Endothelial cell of umbilical vein (primary cell): ENCODE measurements around the gene CCDC86.

Source experiments
- EZH2 ChIP-seq: IDR thresholded peaks from 2 replicates; pipeline ENCODE4 v1.6.1; 2012; ENCODE audit warnings: borderline replicate concordance, low read depth, mild to moderate bottlenecking, moderate library complexity, low read length, inconsistent platforms; ENCODE audit not compliant: severe bottlenecking
- FOS ChIP-seq: IDR thresholded peaks from 2 replicates; pipeline ENCODE4 v1.6.1; 2011; ENCODE audit warnings: mild to moderate bottlenecking, low read length, moderate library complexity, borderline replicate concordance; ENCODE audit not compliant: insufficient read depth
- GATA2 ChIP-seq: IDR thresholded peaks from 2 replicates; pipeline ENCODE4 v1.7.0; 2011; ENCODE audit warnings: low read depth, mild to moderate bottlenecking, moderate library complexity, mixed read lengths, low read length; ENCODE audit not compliant: insufficient read length, insufficient read depth
- JUN ChIP-seq: IDR thresholded peaks from 2 replicates; pipeline ENCODE4 v1.6.1; 2011; ENCODE audit warnings: borderline replicate concordance, low read depth; ENCODE audit not compliant: insufficient read length, insufficient read depth
- MYC ChIP-seq: IDR thresholded peaks from one replicate; pipeline ENCODE4 v1.6.1; 2011; ENCODE audit warnings: mild to moderate bottlenecking, low read depth, low read length
- POLR2A ChIP-seq: IDR thresholded peaks from 2 replicates; pipeline ENCODE4 v1.6.1; 2012; ENCODE audit warnings: low read depth, mild to moderate bottlenecking, control low read depth, low read length
- POLR2AphosphoS5 ChIP-seq: IDR thresholded peaks from 2 replicates; pipeline ENCODE4 v1.6.1; 2012; ENCODE audit warnings: low read depth, mild to moderate bottlenecking, control low read depth, low read length, moderate library complexity; ENCODE audit not compliant: insufficient read depth
- TF ChIP-seq, protein P1 (sequence below), 2 donors: IDR thresholded peaks; 1 replicate in 1 of 2; 2 replicates in 1 of 2; pipeline ENCODE4 v1.5.1; 2011; ENCODE audit warnings: low read length in 2 of 2, mild to moderate bottlenecking in 2 of 2, moderate library complexity in 2 of 2, control low read depth in 1 of 2, inconsistent platforms in 1 of 2, low read depth in 1 of 2; ENCODE audit not compliant: insufficient read depth in 1 of 2; ENCODE audit errors: extremely low read depth in 1 of 2
- TF ChIP-seq, protein P2 (sequence below): IDR thresholded peaks from 2 replicates; pipeline ENCODE4 v1.6.1; 2011; ENCODE audit not compliant: insufficient read depth, insufficient read length

DNA sequence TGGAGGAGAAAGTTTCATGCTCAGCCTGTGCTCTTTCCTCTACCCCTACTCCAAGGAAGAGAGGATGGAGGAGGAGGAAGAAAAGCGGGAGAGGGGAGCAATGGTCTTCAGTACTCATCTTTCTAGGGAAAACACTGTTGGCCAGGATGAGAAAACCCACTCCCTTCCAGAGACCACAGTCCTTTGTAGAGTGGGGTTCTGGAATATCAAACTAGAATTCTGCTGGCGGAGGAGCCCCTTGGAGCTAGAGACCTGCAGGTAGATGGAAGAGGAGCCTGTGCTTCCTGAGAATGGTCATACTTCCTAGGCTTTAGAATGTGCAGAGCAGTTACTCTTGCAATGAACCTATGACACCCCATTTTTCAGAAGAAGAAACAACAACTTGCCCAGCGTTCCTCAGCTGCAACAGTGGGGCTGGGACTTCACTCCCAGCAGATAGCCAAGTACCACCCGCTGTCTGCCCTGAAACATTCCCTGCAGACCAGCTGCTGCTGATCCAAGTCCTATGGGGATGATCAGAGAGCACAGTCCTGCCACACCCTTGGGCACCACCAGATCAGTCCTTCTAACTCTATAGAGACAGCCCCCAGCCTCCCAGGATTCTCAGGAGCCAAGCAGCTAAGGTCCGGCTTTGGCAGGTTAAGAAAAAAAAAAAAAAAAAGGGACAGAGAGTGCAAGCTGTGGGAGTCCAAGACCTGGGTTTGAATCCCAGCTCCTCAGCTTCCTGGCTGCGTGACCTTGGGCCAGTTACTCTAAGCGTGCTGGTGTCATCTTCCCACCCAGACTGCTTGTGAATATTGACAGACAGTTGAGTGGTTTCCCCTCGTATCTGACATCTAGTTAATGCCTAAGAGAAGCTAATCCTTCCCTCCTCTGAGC lies 13.2 kb downstream of the CCDC86 start:
- TF ChIP-seq, protein P1, sequence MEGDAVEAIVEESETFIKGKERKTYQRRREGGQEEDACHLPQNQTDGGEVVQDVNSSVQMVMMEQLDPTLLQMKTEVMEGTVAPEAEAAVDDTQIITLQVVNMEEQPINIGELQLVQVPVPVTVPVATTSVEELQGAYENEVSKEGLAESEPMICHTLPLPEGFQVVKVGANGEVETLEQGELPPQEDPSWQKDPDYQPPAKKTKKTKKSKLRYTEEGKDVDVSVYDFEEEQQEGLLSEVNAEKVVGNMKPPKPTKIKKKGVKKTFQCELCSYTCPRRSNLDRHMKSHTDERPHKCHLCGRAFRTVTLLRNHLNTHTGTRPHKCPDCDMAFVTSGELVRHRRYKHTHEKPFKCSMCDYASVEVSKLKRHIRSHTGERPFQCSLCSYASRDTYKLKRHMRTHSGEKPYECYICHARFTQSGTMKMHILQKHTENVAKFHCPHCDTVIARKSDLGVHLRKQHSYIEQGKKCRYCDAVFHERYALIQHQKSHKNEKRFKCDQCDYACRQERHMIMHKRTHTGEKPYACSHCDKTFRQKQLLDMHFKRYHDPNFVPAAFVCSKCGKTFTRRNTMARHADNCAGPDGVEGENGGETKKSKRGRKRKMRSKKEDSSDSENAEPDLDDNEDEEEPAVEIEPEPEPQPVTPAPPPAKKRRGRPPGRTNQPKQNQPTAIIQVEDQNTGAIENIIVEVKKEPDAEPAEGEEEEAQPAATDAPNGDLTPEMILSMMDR (IDR thresholded peaks at IDR 0.05; ENCODE audit: extremely low read depth in 1 of 2, insufficient read depth in 1 of 2, low read depth in 1 of 2, low read length in 2 of 2): no peak
- TF ChIP-seq POLR2AphosphoS5 (no peak), POLR2A (no peak), EZH2 (no peak), JUN (no peak), GATA2 (no peak), MYC (no peak), FOS (no peak)
- TF ChIP-seq, protein P2, sequence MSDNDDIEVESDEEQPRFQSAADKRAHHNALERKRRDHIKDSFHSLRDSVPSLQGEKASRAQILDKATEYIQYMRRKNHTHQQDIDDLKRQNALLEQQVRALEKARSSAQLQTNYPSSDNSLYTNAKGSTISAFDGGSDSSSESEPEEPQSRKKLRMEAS: no peak
